GM12801 (cell line): ENCODE results near the gene AFF3.

ENCODE experiments used
- CTCF ChIP-seq: IDR thresholded peaks from one replicate; pipeline ENCODE4 v1.5.1; 2011; ENCODE audit warnings: control low read depth; ENCODE audit not compliant: insufficient read length; ENCODE audit errors: extremely low read depth

The AFF3 gene

GRCh38 chr2:99797475-99797874, 344.9 kb downstream of the AFF3 start:
- TF ChIP-seq CTCF = no peak

GRCh38 chr2:99794414-99794813, 348.0 kb downstream of the AFF3 start:
- TF ChIP-seq CTCF = no peak

GRCh38 chr2:99793022-99793421, 349.4 kb downstream of the AFF3 start:
- TF ChIP-seq CTCF = no peak

- TF ChIP-seq CTCF = no peak
Measured at GRCh38 chr2:99789849-99790248, 352.5 kb downstream of the AFF3 start.

GRCh38 chr2:99787769-99788382, 354.5 kb downstream of the AFF3 start:
- no peak for TF ChIP-seq CTCF

- no peak for TF ChIP-seq CTCF
Measured at GRCh38 chr2:99786636-99787390, 355.6 kb downstream of the AFF3 start.

GRCh38 chr2:99784946-99785345, 357.4 kb downstream of the AFF3 start:
- TF ChIP-seq CTCF = no peak
